Stimulated activated CD8-positive, alpha-beta memory T cell treated with anti-CD3 and anti-CD28 coated beads, Interleukin-15, amount 100 ng/mL, for 1 hour (primary cell): Measurements from ENCODE around the gene GPR62.

Source experiments
- DNase-seq: peaks from one replicate; pipeline ENCODE4 v3.0.0-alpha.2; 2020; ENCODE audit warnings: low read depth

Gene GPR62

GRCh38 chr3:51994530-51994929 lies 39.3 kb downstream of the GPR62 start:
- no peak for DNase-seq

GRCh38 chr3:51995346-51996163 lies 40.4 kb downstream of the GPR62 start, which contains the start of gene RPL29:
RPL29 (minus strand) TSS chr3:51995895; CDS start chr3:51995461, 434 bp downstream.
- DNase-seq, result peak; percentile 82

- no peak for DNase-seq
Observed at GRCh38 chr3:51997172-51997571, 42.0 kb downstream of the GPR62 start.

GRCh38 chr3:51997935-51998596 lies 42.9 kb downstream of the GPR62 start:
- no peak for DNase-seq

GRCh38 chr3:51998774-51999173 lies 43.6 kb downstream of the GPR62 start:
- no peak for DNase-seq

GRCh38 chr3:51999846-52000245 lies 44.7 kb downstream of the GPR62 start:
- DNase-seq, result no peak

GRCh38 chr3:52001443-52001974 lies 46.3 kb downstream of the GPR62 start:
- peak; percentile 82 for DNase-seq

GRCh38 chr3:52002748-52003147 lies 47.6 kb downstream of the GPR62 start:
- no peak for DNase-seq

GRCh38 chr3:52004163-52004787 lies 49.1 kb downstream of the GPR62 start:
- DNase-seq, result no peak

- DNase-seq, result no peak
Observed at GRCh38 chr3:52004906-52005395, 49.8 kb downstream of the GPR62 start.

- DNase-seq, result no peak
Observed at GRCh38 chr3:52005571-52005986, 50.4 kb downstream of the GPR62 start.

- no peak for DNase-seq
Observed at GRCh38 chr3:52006017-52006819, 51.0 kb downstream of the GPR62 start.

- DNase-seq, result no peak
Observed at GRCh38 chr3:52006820-52007133, 51.6 kb downstream of the GPR62 start.
